NB4 (cell line): ENCODE data around the gene KLF2.

Source experiments
- POLR2A ChIP-seq: IDR thresholded peaks from 2 replicates; pipeline ENCODE4 v1.6.1; 2011; ENCODE audit warnings: mild to moderate bottlenecking; ENCODE audit not compliant: insufficient read length; ENCODE audit errors: extremely low read depth
- TF ChIP-seq, protein P1 (sequence below): IDR thresholded peaks from one replicate; pipeline ENCODE4 v1.5.1; 2012; ENCODE audit warnings: low read depth, low read length
- TF ChIP-seq, protein P2 (sequence below): IDR thresholded peaks from 2 replicates; pipeline ENCODE4 v1.6.1; 2011; ENCODE audit warnings: low read depth, low read length

GRCh38 chr19:16320987-16321386 lies 3.6 kb upstream of the KLF2 start:
- TF ChIP-seq, protein P1, sequence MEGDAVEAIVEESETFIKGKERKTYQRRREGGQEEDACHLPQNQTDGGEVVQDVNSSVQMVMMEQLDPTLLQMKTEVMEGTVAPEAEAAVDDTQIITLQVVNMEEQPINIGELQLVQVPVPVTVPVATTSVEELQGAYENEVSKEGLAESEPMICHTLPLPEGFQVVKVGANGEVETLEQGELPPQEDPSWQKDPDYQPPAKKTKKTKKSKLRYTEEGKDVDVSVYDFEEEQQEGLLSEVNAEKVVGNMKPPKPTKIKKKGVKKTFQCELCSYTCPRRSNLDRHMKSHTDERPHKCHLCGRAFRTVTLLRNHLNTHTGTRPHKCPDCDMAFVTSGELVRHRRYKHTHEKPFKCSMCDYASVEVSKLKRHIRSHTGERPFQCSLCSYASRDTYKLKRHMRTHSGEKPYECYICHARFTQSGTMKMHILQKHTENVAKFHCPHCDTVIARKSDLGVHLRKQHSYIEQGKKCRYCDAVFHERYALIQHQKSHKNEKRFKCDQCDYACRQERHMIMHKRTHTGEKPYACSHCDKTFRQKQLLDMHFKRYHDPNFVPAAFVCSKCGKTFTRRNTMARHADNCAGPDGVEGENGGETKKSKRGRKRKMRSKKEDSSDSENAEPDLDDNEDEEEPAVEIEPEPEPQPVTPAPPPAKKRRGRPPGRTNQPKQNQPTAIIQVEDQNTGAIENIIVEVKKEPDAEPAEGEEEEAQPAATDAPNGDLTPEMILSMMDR, result no peak
- no peak for TF ChIP-seq POLR2A
- TF ChIP-seq, protein P2, sequence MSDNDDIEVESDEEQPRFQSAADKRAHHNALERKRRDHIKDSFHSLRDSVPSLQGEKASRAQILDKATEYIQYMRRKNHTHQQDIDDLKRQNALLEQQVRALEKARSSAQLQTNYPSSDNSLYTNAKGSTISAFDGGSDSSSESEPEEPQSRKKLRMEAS, result no peak
